GM10847 (cell line): Measurements from ENCODE around the gene MRPL54.

Source experiments
- POLR2A ChIP-seq: IDR thresholded peaks from 2 replicates; pipeline ENCODE4 v1.6.1; 2011; ENCODE audit not compliant: insufficient read length; ENCODE audit errors: extremely low read depth

Gene MRPL54

DNA sequence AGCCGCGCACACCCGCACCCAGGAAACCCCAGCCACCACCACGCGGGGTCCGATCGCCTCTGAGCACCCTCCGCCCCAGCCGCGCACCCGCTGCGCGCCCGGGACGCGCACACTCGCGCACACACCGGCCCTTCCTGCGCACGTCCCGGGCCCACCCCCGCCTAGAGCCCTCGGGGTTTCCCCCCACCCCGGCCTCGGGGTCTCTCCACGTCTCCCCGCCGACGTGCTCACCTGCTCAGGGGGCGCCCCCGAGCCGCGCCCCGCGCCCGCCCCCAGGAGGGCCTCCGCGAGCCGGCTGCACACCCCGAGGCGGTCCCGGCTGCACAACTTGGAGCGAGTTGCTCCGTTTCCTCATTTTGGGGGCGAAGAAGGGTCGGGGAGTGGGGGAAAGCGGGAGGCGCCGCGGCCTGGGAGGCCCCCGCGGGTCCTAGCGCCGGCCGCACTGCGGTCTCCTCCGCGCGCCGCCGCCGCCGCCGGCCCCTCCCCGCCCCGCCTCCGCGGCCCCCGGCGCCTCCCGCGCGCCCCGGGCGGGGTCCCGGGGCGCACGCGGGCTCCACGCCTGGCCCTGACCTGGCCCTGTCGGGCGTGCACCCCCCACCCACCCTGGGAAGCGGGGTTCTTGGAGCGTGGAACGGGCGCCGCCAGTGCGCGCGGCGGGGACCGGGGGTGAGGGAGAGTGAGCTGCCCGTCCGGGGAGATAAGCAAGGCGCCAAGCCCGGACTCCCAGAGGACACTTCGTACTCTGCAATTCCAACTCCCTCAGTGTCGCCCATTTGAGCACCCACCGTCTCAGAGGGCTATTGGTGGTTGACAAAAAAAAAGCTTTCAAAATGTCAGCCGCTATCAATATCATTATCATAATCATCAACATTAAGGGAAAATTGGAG, 23.7 kb downstream of the MRPL54 start, which contains the start of gene MATK:
Gene MATK, minus strand, starts transcription at position 444 of the 887 bp plus-strand sequence. CDS start 1,246 bp downstream, outside the sequence.
- TF ChIP-seq POLR2A = no peak

DNA sequence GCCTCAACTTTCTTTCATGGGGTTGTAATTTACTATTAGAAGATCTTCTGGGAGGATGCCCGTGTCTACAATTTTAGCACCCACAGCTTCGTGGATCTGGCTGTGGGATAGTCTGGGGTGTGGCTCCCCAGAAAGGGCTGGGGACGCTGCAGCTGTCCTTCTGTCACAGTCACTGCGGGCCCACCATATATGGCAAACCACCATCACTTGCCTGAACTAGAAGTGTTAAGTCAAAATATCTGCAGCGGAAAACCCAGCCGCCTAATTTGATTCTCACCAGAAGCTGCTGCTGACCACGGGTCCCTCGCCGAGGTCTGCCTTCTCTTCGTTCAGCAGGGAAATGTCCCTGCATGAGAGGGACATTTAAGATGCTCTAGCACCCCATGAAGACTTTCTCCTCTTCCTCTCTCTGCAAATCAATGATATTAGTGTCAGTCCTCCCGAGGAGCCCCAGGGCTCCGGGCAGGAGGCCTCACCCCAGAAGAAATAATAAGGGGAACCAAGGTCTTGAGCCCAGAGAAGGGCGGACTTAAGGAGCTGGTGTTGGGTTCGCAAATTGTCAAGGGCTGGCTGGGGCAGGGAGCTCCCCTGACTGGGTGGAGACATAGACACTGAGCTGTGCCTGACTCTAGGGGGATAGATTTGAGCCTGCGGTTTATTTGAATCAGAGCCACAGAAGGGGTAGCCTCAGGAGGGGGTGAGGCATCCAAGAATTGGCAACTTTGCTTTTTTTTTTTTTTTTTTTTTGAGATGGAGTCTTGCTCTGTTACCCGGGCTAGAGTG, 26.7 kb downstream of the MRPL54 start:
- no peak for TF ChIP-seq POLR2A

DNA sequence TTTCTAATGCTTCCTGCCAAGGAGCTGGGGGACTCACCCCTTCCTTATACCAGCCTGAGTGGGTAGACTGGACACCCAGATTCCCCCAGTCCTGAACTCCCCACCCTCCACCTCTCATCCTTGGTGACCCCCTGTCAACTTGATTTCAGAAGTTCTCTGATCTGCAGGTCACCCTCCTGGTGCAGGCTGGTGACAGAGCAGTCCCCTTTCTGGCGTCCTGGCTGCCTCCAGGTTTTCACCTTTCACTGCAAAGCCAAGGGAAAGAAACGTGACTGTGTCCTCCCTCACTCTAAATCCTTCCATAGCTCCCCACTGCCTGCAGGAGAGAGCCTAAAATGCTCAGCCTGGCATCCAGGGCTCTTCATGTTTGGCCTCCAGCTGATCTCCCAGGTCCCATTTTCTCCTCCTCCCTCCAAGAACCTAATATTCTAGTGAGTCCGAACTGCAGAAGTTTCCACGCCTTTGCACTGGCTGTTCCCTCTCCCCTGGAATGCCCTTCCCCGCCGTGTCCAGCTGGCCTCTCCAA, 27.8 kb downstream of the MRPL54 start:
- no peak for TF ChIP-seq POLR2A

DNA sequence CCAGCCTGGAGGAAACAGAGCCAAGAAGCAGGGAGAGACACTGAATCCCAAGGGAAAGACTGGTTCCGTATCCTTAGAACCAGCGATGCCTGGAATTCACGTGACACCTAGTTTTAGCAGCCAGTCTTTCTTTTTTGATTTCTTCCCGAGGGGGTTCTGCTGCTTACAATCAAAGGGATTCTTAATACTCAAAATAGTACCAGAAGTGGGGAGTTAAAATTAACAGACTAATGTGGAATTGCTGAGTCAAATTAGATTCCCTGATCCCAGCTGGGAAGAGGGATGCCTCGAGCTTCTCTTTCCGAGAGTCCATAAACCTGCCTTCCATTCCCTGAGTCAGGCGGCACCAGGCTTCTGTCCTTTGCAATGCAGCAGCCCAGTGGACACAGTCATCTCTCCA, 28.5 kb downstream of the MRPL54 start:
- TF ChIP-seq POLR2A = no peak

DNA sequence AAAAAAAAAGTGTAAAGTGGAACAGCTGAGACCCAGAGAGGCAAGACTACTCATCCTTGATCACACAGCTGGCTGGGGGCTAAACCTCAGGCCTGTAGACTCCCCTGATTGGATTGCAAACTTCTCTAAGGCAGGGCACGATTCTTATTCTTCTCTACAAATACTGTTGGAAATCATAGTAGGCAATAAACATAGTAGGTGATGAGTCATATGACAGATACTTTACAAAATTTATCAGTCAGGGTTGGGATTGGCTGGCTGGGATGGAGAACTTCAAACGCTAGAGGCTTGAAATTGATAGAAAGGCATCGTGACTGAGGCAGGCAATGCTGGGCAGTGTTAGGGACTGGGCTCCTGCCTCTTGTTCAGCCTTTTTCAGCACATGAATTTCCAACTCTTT, 29.6 kb downstream of the MRPL54 start:
- TF ChIP-seq POLR2A = no peak

DNA sequence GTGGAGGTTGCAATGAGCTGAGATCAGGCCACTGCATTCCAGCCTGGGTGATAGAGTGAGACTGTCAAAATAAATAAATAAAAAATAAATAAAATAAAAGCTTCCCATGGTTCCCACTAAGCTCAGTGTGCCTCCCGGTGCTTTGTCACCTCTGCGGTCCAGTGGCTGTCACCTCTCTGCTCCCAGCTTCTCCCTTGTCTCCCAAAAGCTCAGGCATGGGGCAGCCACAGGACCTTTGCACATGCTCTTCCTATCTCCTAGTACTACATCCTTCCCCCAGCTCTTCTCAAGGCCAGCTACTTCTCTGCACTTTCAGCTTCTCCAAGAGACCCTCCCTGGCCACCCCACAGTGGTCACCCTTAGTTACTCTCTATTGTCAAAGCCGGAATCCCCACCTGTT, 31.3 kb downstream of the MRPL54 start:
- no peak for TF ChIP-seq POLR2A

DNA sequence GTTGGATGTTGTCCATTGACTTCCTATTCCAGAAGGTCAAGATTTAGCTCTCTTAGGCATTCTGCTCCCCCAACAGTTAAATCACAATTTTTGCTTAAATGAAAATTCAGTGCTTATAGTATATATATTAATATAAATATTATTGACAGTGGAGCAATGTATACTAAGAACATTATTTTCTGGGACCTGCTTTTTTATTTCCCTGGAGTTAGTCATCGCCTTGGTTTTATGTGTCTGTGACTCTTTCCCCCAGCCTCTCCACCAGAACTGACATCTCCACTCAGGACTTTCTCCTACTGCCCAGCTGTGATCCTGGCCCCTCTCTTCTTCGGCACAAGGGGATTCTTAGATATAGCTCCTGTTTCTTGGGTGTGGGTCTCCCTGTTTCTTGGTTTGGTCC, 33.9 kb downstream of the MRPL54 start:
- TF ChIP-seq POLR2A = no peak

DNA sequence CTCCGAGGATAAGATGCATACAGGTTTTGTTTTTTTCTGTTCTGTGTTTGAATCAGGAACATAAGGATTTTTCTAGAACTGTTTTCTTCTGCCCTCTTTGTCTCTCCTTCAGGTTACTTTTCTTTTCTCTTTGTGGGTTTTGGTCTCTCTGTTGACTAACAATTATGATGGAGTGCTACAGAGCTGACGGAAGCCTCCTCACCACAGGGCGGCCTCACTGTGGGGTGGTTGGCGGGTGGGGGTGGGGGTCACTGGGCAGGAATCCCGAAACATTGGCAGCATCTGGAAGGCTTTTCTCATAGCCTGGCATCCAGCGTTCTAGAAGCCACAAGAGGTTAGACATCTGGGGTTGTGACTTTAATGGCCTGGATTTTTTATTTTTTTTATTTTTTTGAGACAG, 35.7 kb downstream of the MRPL54 start:
- TF ChIP-seq POLR2A = no peak

DNA sequence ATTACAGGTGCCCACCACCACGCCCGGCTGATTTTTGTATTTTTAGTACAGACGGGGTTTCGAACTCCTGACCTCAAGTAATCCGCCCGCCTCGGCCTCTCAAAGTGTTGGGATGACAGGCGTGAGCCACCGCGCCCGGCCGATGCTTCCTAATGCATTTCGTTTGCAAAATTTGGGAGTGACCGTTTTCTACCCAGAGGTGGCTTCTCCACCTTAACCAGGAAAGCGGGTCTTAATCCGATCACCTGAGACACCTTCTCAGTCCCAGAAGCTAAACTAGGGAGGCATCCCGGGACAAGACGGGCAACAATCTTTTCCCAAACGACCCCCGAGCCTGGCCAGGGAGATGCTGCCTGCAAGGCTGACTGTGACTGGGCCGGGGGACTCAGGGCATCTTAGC, 38.5 kb downstream of the MRPL54 start:
- TF ChIP-seq POLR2A = no peak

DNA sequence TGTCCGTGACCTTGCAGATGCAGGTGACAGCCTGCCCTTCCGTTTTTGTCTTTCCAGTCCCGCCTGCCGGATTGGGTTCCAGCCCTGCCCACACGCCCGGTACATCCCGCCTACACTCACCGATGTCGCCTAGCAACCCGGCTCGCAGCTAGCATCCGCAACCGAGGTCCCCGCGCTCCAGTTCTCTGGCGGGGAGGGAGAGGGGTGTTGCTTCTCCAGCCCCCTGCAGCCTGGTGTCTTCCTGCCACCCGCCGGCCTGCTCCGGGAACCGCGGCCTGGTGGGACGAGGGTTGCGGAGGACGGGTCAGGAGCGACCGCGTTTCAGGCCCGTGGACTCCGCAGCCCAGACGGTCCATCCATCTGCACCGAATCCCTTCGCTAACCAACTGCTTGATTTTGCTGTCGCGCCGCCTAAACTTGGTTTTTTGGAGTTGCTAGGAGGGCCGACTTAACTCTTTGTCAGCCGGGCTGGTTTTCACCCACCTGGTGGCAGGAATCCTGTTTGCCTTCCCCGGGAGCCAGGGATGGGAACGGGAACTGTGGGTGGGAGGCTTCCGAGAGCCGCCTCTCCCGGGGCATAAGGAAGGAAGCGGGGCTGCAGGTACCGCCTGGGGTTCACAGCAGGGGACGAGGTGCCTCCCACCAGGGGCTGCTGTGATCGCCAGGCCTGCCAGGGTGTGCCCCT, 39.1 kb downstream of the MRPL54 start:
- no peak for TF ChIP-seq POLR2A

DNA sequence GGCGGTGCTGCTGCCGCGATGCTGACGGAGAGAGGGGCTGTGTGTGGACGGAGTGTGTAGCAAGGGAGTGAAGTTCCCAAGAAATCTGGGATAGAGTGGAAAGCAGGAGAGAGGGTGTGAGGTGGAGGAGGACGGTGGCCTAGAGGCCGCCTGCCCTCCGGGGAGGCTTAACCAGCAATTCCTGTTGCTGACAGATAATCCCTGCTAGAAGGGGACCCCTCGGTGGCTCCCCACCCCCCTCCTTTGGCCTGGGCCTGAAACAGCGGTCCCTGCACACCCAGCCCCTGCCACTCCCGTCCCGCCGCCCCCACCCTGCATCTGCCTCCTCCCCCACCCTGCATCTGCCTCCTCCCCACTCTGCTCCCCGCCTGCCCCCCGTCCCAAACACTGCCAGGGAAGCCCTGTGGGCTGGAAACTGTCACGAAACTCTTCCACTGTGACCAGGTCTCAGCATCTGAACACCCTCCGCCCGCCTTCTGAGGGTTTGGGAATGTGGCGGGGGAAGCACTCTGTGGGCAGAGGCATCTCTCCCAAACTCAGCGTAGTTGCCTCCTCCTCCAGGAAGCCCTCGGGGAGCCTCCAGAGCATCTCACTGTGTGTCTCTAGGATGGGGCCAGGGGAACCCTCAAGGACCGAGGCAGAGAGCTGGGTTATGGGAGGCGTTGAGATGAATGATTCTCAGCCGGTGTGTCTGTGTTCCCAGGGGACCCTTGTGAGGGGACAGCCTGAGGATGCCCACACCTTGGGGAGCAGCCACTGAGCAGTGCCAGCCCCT, 40.8 kb downstream of the MRPL54 start:
- no peak for TF ChIP-seq POLR2A

DNA sequence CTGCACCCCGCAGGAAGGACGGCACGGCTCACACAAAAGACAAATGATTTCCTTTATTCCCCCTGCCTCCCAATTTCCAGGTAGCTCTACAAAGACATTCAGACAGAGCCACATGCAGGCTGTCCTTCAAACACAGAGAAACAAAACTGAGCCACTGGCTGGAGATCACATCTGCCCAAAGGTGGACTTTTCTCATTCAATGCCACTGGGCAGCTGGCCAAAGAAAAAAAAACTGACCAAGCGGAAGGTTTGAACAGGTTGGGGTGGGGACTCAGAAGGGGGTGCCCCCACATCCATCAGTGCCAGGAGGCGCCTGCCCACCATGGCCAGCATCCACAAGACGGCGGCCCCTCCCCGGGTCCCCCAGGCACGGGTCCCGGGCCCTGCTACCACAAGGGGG, 41.5 kb downstream of the MRPL54 start:
- TF ChIP-seq POLR2A = no peak

DNA sequence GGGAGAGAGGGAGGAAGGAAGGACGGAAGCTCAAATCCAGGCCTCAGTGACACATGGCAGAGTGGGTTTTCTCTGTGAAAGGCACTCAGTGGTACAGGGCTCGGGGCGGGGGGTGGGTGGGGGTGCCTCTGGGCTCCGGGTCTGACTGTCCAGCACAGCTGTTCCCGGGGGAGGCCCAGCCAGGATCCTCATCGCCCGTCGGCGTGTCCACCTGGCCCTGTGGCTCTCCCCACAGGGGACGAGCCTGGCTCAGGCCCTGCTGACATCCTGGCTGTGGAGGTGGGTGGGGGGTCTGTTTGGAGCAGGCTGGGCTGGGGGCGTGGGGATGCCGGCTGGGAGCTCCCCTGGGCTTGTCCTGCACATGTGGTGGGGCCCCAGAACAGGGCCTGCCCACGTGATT, 41.9 kb downstream of the MRPL54 start:
- no peak for TF ChIP-seq POLR2A

DNA sequence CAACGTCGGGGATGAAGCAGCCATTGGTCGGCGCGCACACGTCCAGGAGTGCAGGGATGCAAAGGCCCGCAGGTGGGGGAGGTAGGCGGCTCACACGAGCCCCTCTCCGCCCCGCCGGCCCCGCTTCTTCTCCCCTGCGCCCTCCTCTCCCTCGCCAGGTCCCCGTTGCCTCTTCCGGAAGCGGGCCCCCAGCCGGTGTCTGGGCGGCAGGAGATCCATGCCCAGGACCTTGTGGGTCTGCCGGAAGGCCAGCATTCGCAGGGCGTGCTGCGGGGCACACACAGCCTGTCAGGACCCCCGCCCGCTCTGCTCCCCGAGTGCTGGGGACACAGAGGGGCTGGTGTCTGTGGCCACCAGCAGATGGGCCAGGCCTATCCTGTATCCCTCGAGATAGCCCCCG, 43.4 kb downstream of the MRPL54 start:
- TF ChIP-seq POLR2A = no peak

DNA sequence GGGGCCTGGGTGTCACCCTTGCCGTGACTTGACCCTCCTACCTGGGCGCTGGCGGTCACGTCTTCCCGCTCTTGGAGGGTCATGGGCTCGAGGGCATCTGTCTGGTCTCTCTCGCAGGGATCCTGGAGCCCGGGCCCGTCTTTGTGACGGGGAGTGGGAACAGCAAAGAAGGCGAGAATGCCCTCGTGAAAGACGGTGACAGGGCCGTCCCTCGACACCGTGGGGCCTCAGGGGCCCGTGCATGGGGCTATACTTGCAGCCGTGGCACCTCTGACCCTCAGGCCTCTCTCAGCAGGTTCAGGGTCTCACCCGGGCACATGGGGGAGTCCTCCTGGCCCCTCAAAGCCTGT, 44.6 kb downstream of the MRPL54 start:
- no peak for TF ChIP-seq POLR2A
